ENCODE data around the gene NAALADL2. TPM values are rescaled to one million over a fixed set of nuclear protein-coding genes. Genes with fewer than 3 reads are reported as not detected.

Gene NAALADL2
- total and polyA plus RNA-seq, 2 donors (not counting 1 experiment from before 2014, with no cell fraction given): not detected

DNA sequence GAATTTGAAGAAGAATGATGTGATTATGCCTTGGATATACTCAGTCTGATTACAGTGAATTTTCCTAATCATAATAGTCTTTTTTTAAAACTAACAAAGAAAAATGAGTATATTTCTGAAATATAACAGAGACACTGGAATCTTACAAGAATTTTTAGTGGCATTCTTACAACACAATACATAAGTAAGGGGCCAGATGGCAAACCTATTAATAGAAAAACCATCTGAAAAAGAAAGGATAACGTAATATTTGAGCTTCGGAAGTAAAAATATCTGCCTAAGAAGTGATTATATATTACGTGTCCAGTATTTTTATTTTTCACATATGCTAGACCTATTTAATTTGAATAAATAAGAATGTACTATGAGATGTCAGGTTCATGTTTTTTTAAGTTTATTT, 452.8 kb downstream of the NAALADL2 start:
- no peaks in the 10 kb centered on the region for H3K4me1 Mint-ChIP-seq
- no peaks in the 10 kb centered on the region for H3K27me3 Mint-ChIP-seq
- Histone ChIP-seq H3K79me2 (ENCODE audit: control insufficient read depth, insufficient read depth, low read length) (no peaks in the 10 kb centered on the region), H3K4me3 (ENCODE audit: control extremely low read depth in 1 of 5, extremely low read depth in 1 of 5, insufficient read depth in 1 of 5, low read depth in 2 of 5, low read length in 4 of 5) (no peak overlapping the region), H2AFZ (ENCODE audit: insufficient read depth, low read depth, low read length, poor library complexity, severe bottlenecking) (no peak overlapping the region), H3K27ac (ENCODE audit: low read length in 2 of 2) (no peak overlapping the region), H3K9me3 (ENCODE audit: control extremely low read depth in 1 of 3, control insufficient read depth in 2 of 3, insufficient read depth in 1 of 3, low read length in 2 of 3) (no peaks in the 10 kb centered on the region), H3K36me3 (replicated peaks in 1 of 2; ENCODE audit: control extremely low read depth in 1 of 2, control insufficient read depth in 1 of 2, extremely low read depth in 1 of 2, insufficient read depth in 2 of 2, low read length in 1 of 2) (no peaks in the 10 kb centered on the region), H3K9ac (ENCODE audit: low read length) (no peak overlapping the region), H3K4me1 (ENCODE audit: control insufficient read depth in 2 of 2, insufficient read depth in 2 of 2, low read length in 2 of 2) (no peaks in the 10 kb centered on the region), H3K27me3 (replicated peaks in 1 of 4; ENCODE audit: control extremely low read depth in 1 of 4, control insufficient read depth in 3 of 4, insufficient read depth in 4 of 4, low read length in 3 of 4) (no peaks in the 10 kb centered on the region), H3K4me2 (replicated peaks; ENCODE audit: low read depth, low read length, poor library complexity, severe bottlenecking) (no peak overlapping the region), H4K20me1 (ENCODE audit: control insufficient read depth, insufficient read depth, low read length, poor library complexity, severe bottlenecking) (no peaks in the 10 kb centered on the region)
- ChIA-PET CTCF (no interaction called here), POLR2A (no interaction called here)
- WGBS (ENCODE audit: insufficient coverage): no CpG with 5 or more reads among the region's 3 CpGs
- DNase-seq: no peak
- intact Hi-C loops (cut with micrococcal nuclease): no loop called here
- no peak overlapping the region for H3K27ac Mint-ChIP-seq
- H3K9me3 Mint-ChIP-seq (ENCODE audit: insufficient read depth): peaks cover 4% of the 10 kb centered on the region
- no peak for TF ChIP-seq EZH2 (IDR thresholded peaks at IDR 0.05; ENCODE audit: borderline replicate concordance, insufficient read depth, low read depth, low read length, poor library complexity, severe bottlenecking)
- TF ChIP-seq, protein P1, sequence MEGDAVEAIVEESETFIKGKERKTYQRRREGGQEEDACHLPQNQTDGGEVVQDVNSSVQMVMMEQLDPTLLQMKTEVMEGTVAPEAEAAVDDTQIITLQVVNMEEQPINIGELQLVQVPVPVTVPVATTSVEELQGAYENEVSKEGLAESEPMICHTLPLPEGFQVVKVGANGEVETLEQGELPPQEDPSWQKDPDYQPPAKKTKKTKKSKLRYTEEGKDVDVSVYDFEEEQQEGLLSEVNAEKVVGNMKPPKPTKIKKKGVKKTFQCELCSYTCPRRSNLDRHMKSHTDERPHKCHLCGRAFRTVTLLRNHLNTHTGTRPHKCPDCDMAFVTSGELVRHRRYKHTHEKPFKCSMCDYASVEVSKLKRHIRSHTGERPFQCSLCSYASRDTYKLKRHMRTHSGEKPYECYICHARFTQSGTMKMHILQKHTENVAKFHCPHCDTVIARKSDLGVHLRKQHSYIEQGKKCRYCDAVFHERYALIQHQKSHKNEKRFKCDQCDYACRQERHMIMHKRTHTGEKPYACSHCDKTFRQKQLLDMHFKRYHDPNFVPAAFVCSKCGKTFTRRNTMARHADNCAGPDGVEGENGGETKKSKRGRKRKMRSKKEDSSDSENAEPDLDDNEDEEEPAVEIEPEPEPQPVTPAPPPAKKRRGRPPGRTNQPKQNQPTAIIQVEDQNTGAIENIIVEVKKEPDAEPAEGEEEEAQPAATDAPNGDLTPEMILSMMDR (IDR thresholded peaks at IDR 0.05): no peak
- no peak overlapping the region for H3K4me3 Mint-ChIP-seq
- no peak for ATAC-seq (ENCODE audit: low read depth)

DNA sequence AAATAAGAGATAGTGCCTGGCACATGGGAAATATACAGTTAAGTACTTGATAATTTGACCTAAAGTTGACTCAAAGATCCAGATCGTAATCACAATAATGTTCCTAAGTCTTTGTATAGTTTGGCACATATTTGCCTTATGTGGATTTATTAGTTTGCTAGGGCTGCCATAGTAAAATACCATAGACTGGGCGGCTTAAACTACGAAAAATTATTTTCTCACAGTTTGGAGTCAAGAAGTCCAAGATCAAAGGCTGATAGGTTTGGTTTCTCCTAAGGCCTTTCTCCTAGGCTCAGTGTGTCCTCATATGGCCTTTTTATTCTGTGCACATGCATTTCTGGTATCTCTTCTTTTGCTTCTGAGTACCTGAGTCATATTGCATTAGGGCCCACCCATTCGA, 453.7 kb downstream of the NAALADL2 start:
- no peak overlapping the region for H3K4me3 Mint-ChIP-seq
- DNase-seq: no peak
- ATAC-seq (ENCODE audit: low read depth): no peak
- no peaks in the 10 kb centered on the region for H3K36me3 ChIP-seq (replicated peaks in 1 of 2; ENCODE audit: control extremely low read depth in 1 of 2, control insufficient read depth in 1 of 2, extremely low read depth in 1 of 2, insufficient read depth in 2 of 2, low read length in 1 of 2)
- no peaks in the 10 kb centered on the region for H3K79me2 ChIP-seq (ENCODE audit: control insufficient read depth, insufficient read depth, low read length)
- H3K9me3 Mint-ChIP-seq (ENCODE audit: insufficient read depth): peaks cover 4% of the 10 kb centered on the region
- H3K4me1 Mint-ChIP-seq: no peaks in the 10 kb centered on the region
- H3K9ac ChIP-seq (ENCODE audit: low read length): no peak overlapping the region
- no peak for TF ChIP-seq EZH2 (IDR thresholded peaks at IDR 0.05; ENCODE audit: borderline replicate concordance, insufficient read depth, low read depth, low read length, poor library complexity, severe bottlenecking)
- TF ChIP-seq, protein P1 (IDR thresholded peaks at IDR 0.05): no peak
- H3K9me3 ChIP-seq (ENCODE audit: control extremely low read depth in 1 of 3, control insufficient read depth in 2 of 3, insufficient read depth in 1 of 3, low read length in 2 of 3): no peaks in the 10 kb centered on the region
- no peak overlapping the region for H3K4me3 ChIP-seq (ENCODE audit: control extremely low read depth in 1 of 5, extremely low read depth in 1 of 5, insufficient read depth in 1 of 5, low read depth in 2 of 5, low read length in 4 of 5)
- H4K20me1 ChIP-seq (ENCODE audit: control insufficient read depth, insufficient read depth, low read length, poor library complexity, severe bottlenecking): no peaks in the 10 kb centered on the region
- no peak overlapping the region for H3K27ac ChIP-seq (ENCODE audit: low read length in 2 of 2)
- intact Hi-C loops (cut with micrococcal nuclease): no loop called here
- H2AFZ ChIP-seq (ENCODE audit: insufficient read depth, low read depth, low read length, poor library complexity, severe bottlenecking): no peak overlapping the region
- CTCF ChIA-PET: no interaction called here
- H3K4me1 ChIP-seq (ENCODE audit: control insufficient read depth in 2 of 2, insufficient read depth in 2 of 2, low read length in 2 of 2): no peaks in the 10 kb centered on the region
- WGBS (ENCODE audit: insufficient coverage): no CpG with 5 or more reads among the region's 4 CpGs
- no peaks in the 10 kb centered on the region for H3K27me3 ChIP-seq (replicated peaks in 1 of 4; ENCODE audit: control extremely low read depth in 1 of 4, control insufficient read depth in 3 of 4, insufficient read depth in 4 of 4, low read length in 3 of 4)
- no peaks in the 10 kb centered on the region for H3K27me3 Mint-ChIP-seq
- no peak overlapping the region for H3K27ac Mint-ChIP-seq
- POLR2A ChIA-PET: no interaction called here
- H3K4me2 ChIP-seq (replicated peaks; ENCODE audit: low read depth, low read length, poor library complexity, severe bottlenecking): no peak overlapping the region

Measured in B cell (primary cell).